Upper lobe of right lung (tissue), 1 donor: ENCODE results near the gene OBP2A. TPM values are rescaled to one million over a fixed set of nuclear protein-coding genes. Genes with fewer than 3 reads are reported as not detected.

Experiments
- ATAC-seq: fragments of 200-7000 bp; cut with Tn5 transposase; one replicate; pipeline ENCODE4 v1.9.1; 2020; ENCODE audit warnings: mild to moderate bottlenecking, moderate library complexity
- DNase-seq: peaks from one replicate; pipeline ENCODE4 v3.0.0-alpha.2; 2020
- H3K27ac ChIP-seq: fragments of 200-600 bp; one replicate; pipeline ENCODE4 v1.8.0; 2022
- H3K27me3 ChIP-seq: fragments of 200-600 bp; one replicate; pipeline ENCODE4 v1.8.0; 2022; ENCODE audit warnings: mild to moderate bottlenecking
- H3K36me3 ChIP-seq: fragments of 200-600 bp; one replicate; pipeline ENCODE4 v1.8.0; 2022
- H3K4me1 ChIP-seq: fragments of 200-600 bp; one replicate; pipeline ENCODE4 v1.8.0; 2022
- H3K4me3 ChIP-seq: fragments of 200-600 bp; one replicate; pipeline ENCODE4 v1.8.0; 2022; ENCODE audit warnings: mild to moderate bottlenecking
- H3K9me3 ChIP-seq: fragments of 200-600 bp; one replicate; pipeline ENCODE4 v1.8.0; 2022
- intact Hi-C: fragments of 100-400 bp; cut with DNase I; formaldehyde crosslinking; loops from one replicate; pipeline ENCODE4 v1.11.0; 2022
- total RNA-seq: library from RNA; stranded (reverse); fragmentation: NEBNext Ultra II Directional; extraction: Animal tissue kit (Norgen Biotek cat#: 25700); gene quantifications from one replicate; pipeline ENCODE4 v1.2.1, GENCODE V29; 2021
- TF ChIP-seq, protein P1 (sequence below): fragments of 200-600 bp; IDR thresholded peaks from one replicate; pipeline ENCODE4 v1.8.0; 2022; ENCODE audit warnings: antibody characterized with exemption
- donor health status: DM: no; HTN: yes; CAD: no; lungs with severe emphysema.

Gene OBP2A
- total RNA-seq, 1 donor from 2014 or later, result not detected

GRCh38 chr9:135567311-135567710 is 21.4 kb downstream of the OBP2A start:
- H3K4me3 ChIP-seq, result no peak overlapping the region
- no peaks in the 10 kb centered on the region for H3K4me1 ChIP-seq
- no peaks in the 10 kb centered on the region for H3K36me3 ChIP-seq
- H3K27me3 ChIP-seq, result peaks cover 23% of the 10 kb centered on the region
- TF ChIP-seq, protein P1, sequence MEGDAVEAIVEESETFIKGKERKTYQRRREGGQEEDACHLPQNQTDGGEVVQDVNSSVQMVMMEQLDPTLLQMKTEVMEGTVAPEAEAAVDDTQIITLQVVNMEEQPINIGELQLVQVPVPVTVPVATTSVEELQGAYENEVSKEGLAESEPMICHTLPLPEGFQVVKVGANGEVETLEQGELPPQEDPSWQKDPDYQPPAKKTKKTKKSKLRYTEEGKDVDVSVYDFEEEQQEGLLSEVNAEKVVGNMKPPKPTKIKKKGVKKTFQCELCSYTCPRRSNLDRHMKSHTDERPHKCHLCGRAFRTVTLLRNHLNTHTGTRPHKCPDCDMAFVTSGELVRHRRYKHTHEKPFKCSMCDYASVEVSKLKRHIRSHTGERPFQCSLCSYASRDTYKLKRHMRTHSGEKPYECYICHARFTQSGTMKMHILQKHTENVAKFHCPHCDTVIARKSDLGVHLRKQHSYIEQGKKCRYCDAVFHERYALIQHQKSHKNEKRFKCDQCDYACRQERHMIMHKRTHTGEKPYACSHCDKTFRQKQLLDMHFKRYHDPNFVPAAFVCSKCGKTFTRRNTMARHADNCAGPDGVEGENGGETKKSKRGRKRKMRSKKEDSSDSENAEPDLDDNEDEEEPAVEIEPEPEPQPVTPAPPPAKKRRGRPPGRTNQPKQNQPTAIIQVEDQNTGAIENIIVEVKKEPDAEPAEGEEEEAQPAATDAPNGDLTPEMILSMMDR, result no peak
- H3K9me3 ChIP-seq, result peaks cover 6% of the 10 kb centered on the region
- no peak for ATAC-seq
- no peak overlapping the region for H3K27ac ChIP-seq
- no peak for DNase-seq
- intact Hi-C loops, result no loop called here

- TF ChIP-seq, protein P1, result no peak
- no peaks in the 10 kb centered on the region for H3K4me1 ChIP-seq
- H3K4me3 ChIP-seq, result no peak overlapping the region
- peaks cover 23% of the 10 kb centered on the region for H3K27me3 ChIP-seq
- DNase-seq, result no peak
- peaks cover 6% of the 10 kb centered on the region for H3K9me3 ChIP-seq
- intact Hi-C loops, result no loop called here
- H3K36me3 ChIP-seq, result no peaks in the 10 kb centered on the region
- no peak overlapping the region for H3K27ac ChIP-seq
- no peak for ATAC-seq
These were observed 22.1 kb downstream of the OBP2A start for GRCh38 chr9:135568026-135568425.

- intact Hi-C loops, result no loop called here
- ATAC-seq, result no peak
- H3K36me3 ChIP-seq, result no peaks in the 10 kb centered on the region
- H3K27ac ChIP-seq, result no peak overlapping the region
- peaks cover 13% of the 10 kb centered on the region for H3K27me3 ChIP-seq
- H3K4me1 ChIP-seq, result no peaks in the 10 kb centered on the region
- no peak overlapping the region for H3K4me3 ChIP-seq
- peaks cover 6% of the 10 kb centered on the region for H3K9me3 ChIP-seq
- TF ChIP-seq, protein P1, result no peak
- DNase-seq, result no peak
These were observed 24.5 kb downstream of the OBP2A start for GRCh38 chr9:135570456-135570855.

- TF ChIP-seq, protein P1, result no peak
- no peak overlapping the region for H3K27ac ChIP-seq
- H3K9me3 ChIP-seq, result peaks cover 6% of the 10 kb centered on the region
- H3K36me3 ChIP-seq, result no peaks in the 10 kb centered on the region
- DNase-seq (no peak), ATAC-seq (no peak)
- intact Hi-C loops, result no loop called here
- no peak overlapping the region for H3K4me3 ChIP-seq
- no peaks in the 10 kb centered on the region for H3K4me1 ChIP-seq
- peaks cover 3% of the 10 kb centered on the region for H3K27me3 ChIP-seq
These were observed 26.3 kb downstream of the OBP2A start for GRCh38 chr9:135572233-135572632.

- no peak overlapping the region for H3K4me3 ChIP-seq
- H3K4me1 ChIP-seq, result no peaks in the 10 kb centered on the region
- ATAC-seq (no peak), DNase-seq (no peak)
- intact Hi-C loops, result no loop called here
- H3K36me3 ChIP-seq, result no peaks in the 10 kb centered on the region
- H3K9me3 ChIP-seq, result peaks cover 6% of the 10 kb centered on the region
- TF ChIP-seq, protein P1, result no peak
- no peaks in the 10 kb centered on the region for H3K27me3 ChIP-seq
- H3K27ac ChIP-seq, result no peak overlapping the region
These were observed 27.2 kb downstream of the OBP2A start for GRCh38 chr9:135573124-135573523.

GRCh38 chr9:135574331-135574730 is 28.4 kb downstream of the OBP2A start:
- Histone ChIP-seq H3K36me3 (no peaks in the 10 kb centered on the region), H3K9me3 (peaks cover 6% of the 10 kb centered on the region), H3K27me3 (no peaks in the 10 kb centered on the region), H3K4me1 (no peaks in the 10 kb centered on the region), H3K4me3 (no peak overlapping the region), H3K27ac (no peak overlapping the region)
- DNase-seq (no peak), ATAC-seq (no peak)
- TF ChIP-seq, protein P1, result no peak
- intact Hi-C loops, result no loop called here
